HEK293T (cell line): ENCODE data around the gene FBXO31.

Source experiments
- CTCF ChIA-PET: fragments of 350-600 bp; formaldehyde crosslinking; extraction: SDS; loops from one replicate; lab custom pipeline; 2021; ENCODE audit warnings: antibody characterized with exemption, inconsistent platforms; lab: Yijun Ruan, JAX
- POLR2A ChIA-PET: fragments of 350-600 bp; formaldehyde crosslinking; extraction: SDS; loops from one replicate; lab custom pipeline; 2020; ENCODE audit warnings: antibody characterized with exemption, inconsistent platforms; lab: Yijun Ruan, JAX
- DNase-seq: peaks from one replicate; pipeline ENCODE4 v3.0.0; 2012; ENCODE audit warnings: mixed read lengths; ENCODE audit errors: extremely low spot score
- ARNT ChIP-seq: fragments of 450-650 bp; IDR thresholded peaks from 2 replicates; pipeline ENCODE4 v1.6.1; 2017; ENCODE audit warnings: mild to moderate bottlenecking
- BHLHE40 ChIP-seq: fragments of 450-650 bp; IDR thresholded peaks from 2 replicates; pipeline ENCODE4 v1.6.1; 2016; ENCODE audit warnings: mild to moderate bottlenecking, moderate library complexity, borderline replicate concordance
- CTBP1 ChIP-seq: fragments of 450-650 bp; IDR thresholded peaks from 2 replicates; pipeline ENCODE4 v1.6.1; 2016; ENCODE audit warnings: borderline replicate concordance
- ELF4 ChIP-seq: fragments of 450-650 bp; IDR thresholded peaks from 2 replicates; pipeline ENCODE4 v1.6.1; 2017; ENCODE audit warnings: antibody characterized with exemption
- FOXA1 ChIP-seq: fragments of 450-650 bp; IDR thresholded peaks from 2 replicates; pipeline ENCODE4 v1.6.1; 2016; ENCODE audit warnings: mild to moderate bottlenecking
- FOXK2 ChIP-seq: fragments of 450-650 bp; IDR thresholded peaks from 2 replicates; pipeline ENCODE4 v1.6.1; 2016; ENCODE audit warnings: mild to moderate bottlenecking
- FOXM1 ChIP-seq: fragments of 450-650 bp; IDR thresholded peaks from 2 replicates; pipeline ENCODE4 v1.6.1; 2017; ENCODE audit warnings: mild to moderate bottlenecking, borderline replicate concordance
- HDGF ChIP-seq: fragments of 450-650 bp; IDR thresholded peaks from 2 replicates; pipeline ENCODE4 v1.6.1; 2017; ENCODE audit warnings: antibody characterized with exemption, borderline replicate concordance
- L3MBTL2 ChIP-seq: fragments of 450-650 bp; conservative IDR thresholded peaks from 2 replicates; pipeline ENCODE4 v1.6.1; 2016; ENCODE audit warnings: mild to moderate bottlenecking
- LEF1 ChIP-seq: fragments of 450-650 bp; IDR thresholded peaks from 2 replicates; pipeline ENCODE4 v1.6.1; 2017; ENCODE audit warnings: mild to moderate bottlenecking, borderline replicate concordance
- NFRKB ChIP-seq: fragments of 450-650 bp; IDR thresholded peaks from 2 replicates; pipeline ENCODE4 v1.6.1; 2016; ENCODE audit warnings: mild to moderate bottlenecking, moderate library complexity
- SP1 ChIP-seq: fragments of 450-650 bp; IDR thresholded peaks from 2 replicates; pipeline ENCODE4 v1.6.1; 2017
- SUZ12 ChIP-seq: fragments of 450-650 bp; IDR thresholded peaks from 2 replicates; pipeline ENCODE4 v1.6.1; 2016; ENCODE audit warnings: mild to moderate bottlenecking
- TARDBP ChIP-seq: fragments of 450-650 bp; IDR thresholded peaks from 2 replicates; pipeline ENCODE4 v1.6.1; 2016
- ZNF384 ChIP-seq: fragments of 450-650 bp; IDR thresholded peaks from 2 replicates; pipeline ENCODE4 v1.6.1; 2016
- TF ChIP-seq, protein P1 (sequence below): fragments of 450-650 bp; IDR thresholded peaks from 2 replicates; pipeline ENCODE4 v1.6.1; 2016

FBXO31 gene

DNA sequence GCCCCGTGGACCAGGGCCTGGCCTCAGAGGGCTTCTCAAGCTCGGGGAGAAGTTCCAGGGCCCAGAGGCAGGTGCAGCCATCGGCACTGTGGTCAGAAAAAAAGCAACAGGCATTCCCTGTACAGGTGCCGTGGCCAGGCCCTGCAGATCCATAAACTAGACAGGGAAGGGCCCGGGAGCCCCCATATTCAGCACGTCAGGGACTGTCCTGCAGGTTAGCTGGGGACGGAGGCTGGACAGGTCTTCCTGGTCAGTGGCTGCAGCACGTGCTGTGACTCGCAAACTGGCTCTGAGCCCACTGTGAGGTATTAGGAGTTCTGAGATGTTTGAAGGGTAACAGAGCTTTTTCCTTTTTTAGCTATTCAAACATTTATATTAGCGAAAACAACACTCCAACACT, 51.4 kb downstream of the FBXO31 start:
- DNase-seq = no peak
- ChIA-PET POLR2A (interaction anchor here (1.4 to 1.8 kb wide), 2 partner anchors 14 to 51 kb away, joined by 4 to 12 read pairs; partner anchors contain the start of genes C16orf95 and FBXO31), CTCF (interaction anchor here (0.6 kb wide), 1 partner anchor 17 kb away, joined by 3 read pairs; no protein-coding TSS in a partner anchor)
- TF ChIP-seq FOXK2 = no peak
- TF ChIP-seq CTBP1 = no peak
- no peak for TF ChIP-seq L3MBTL2
- no peak for TF ChIP-seq BHLHE40
- no peak for TF ChIP-seq ELF4
- TF ChIP-seq HDGF = no peak

DNA sequence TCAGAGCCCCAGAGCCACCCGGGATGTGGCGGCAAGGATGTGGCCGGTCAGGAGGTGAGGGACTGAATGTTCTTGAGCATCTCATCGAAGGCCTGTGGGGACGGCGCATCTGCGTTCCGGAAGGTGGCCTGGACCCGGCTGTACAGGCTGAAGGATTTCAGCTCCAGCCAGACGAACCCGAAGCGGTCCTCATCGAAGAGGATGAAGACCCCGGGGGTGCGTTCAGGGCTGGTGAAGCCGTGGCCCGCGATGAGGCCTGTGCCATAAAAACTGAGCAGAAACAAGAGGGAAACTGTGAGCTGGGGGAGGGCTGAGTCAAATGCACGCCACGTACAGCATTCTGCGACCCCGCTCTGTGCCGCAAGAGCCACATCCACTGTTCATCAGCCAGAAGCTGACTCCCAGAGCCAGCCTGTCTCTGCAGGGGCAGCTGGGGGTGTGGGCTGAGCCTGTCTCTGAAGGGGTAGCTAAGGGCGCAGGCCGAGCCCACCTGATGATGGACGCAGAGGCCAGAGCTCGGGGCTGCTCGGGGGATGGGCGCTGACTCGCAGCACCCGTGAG, 52.3 kb downstream of the FBXO31 start:
- no peak for DNase-seq
- TF ChIP-seq SUZ12 (no peak), L3MBTL2 (no peak), BHLHE40 (no peak), FOXM1 (no peak), SP1 (no peak), CTBP1 (no peak), ZNF384 (no peak), ARNT (no peak), HDGF (no peak), ELF4 (no peak), TARDBP (no peak), LEF1 (no peak), FOXK2 (no peak), FOXA1 (no peak), NFRKB (no peak)
- TF ChIP-seq, protein P1, sequence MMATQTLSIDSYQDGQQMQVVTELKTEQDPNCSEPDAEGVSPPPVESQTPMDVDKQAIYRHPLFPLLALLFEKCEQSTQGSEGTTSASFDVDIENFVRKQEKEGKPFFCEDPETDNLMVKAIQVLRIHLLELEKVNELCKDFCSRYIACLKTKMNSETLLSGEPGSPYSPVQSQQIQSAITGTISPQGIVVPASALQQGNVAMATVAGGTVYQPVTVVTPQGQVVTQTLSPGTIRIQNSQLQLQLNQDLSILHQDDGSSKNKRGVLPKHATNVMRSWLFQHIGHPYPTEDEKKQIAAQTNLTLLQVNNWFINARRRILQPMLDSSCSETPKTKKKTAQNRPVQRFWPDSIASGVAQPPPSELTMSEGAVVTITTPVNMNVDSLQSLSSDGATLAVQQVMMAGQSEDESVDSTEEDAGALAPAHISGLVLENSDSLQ = no peak
- ChIA-PET POLR2A (interaction anchor here (1.4 kb wide), 1 partner anchor 52 kb away, joined by 4 read pairs; the partner anchor contains the start of gene FBXO31), CTCF (interaction anchor here (0.6 kb wide), 3 partner anchors 16 to 51 kb away, joined by 3 read pairs; no protein-coding TSS in a partner anchor)

DNA sequence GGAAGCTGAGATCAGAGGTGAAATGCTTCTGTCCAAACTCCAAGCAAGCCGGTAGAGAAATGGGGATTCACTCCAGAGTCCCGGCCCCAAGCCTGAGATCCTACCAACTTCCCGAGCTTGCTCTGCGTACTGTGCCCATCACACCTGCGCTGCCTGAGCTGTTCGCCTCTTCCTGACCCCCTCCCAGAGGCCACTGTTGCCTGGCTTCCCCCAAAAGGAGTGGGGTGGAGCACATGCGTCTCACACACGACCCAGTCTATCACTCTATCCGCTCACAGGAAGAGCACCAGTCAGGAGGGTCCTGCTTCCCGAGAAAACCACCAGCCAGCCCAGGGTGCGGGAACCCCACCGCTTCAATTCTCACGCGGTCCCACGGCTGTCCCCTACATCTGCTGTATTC, 52.9 kb downstream of the FBXO31 start:
- no peak for DNase-seq
- ChIA-PET POLR2A (no interaction called here), CTCF (interaction anchor here (0.6 kb wide), 1 partner anchor 29 kb away, joined by 3 read pairs; no protein-coding TSS in a partner anchor)
- TF ChIP-seq TARDBP = no peak
- no peak for TF ChIP-seq HDGF
- TF ChIP-seq SUZ12 = no peak
- TF ChIP-seq BHLHE40 = no peak
- TF ChIP-seq LEF1 = no peak
- TF ChIP-seq, protein P1 = no peak
- TF ChIP-seq ELF4 = no peak
- no peak for TF ChIP-seq NFRKB
- no peak for TF ChIP-seq FOXK2
- no peak for TF ChIP-seq SP1
- no peak for TF ChIP-seq L3MBTL2
- TF ChIP-seq FOXA1 = no peak
- TF ChIP-seq CTBP1 = no peak
- no peak for TF ChIP-seq FOXM1
- TF ChIP-seq ZNF384 = no peak
- TF ChIP-seq ARNT = no peak

DNA sequence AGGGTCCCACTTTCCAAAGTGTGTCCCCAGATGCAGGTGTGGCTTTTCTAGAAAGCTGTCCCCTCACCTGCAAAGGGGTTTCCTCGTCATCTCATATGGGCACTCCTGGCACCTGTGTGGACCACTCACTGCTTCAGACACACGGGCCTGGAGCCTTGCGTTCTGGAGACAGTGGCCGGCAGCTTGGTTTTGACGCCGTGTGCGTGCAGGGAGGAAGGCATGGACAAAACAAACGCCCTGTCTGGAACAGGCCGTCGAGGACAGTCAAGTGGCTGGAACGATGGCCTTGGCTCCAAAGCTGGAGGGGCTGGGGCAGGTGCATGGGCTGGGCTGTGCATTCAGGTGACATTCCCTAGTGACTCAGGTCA, 53.3 kb downstream of the FBXO31 start:
- CTCF ChIA-PET = no interaction called here

DNA sequence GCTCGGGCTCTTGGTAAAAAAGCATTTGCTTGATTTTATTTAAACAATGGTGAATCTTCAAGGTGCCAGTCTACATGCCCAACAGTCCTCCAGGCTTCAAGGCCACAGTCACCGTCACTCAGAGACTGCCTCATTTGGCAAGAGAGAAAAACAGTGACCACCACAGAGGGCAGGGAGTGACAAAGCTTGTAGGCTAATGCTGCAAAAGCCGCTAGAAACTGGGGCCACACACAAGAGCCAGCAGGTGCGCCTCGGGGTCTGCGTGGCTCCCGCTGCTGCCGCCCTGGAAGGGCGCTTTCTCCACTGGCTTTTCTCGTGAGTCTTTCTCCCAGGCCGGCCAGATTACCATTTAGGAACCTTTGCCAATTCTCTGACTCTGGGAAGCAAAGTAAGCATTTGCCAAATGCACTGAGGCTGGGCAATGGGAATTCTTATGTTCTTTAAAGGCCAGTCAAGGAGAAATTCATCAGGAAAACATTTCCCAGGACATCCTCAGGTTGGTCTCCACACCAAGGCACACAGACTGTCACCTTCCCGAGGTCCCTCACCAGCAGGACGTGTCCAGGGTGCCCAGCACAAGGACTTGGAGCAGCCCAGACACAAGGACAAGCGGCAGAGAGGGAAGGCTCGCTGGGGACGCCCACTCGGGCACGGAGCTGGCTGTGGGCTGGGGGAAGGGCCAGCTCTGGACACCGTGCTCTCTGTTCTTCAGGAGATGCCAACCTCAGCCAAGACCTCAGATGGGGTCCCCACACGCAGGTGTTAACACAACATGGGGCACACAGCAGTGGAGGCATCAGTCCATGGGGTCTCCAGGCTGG, 53.9 kb downstream of the FBXO31 start:
- POLR2A ChIA-PET = no interaction called here
- TF ChIP-seq L3MBTL2 (no peak), HDGF (no peak), BHLHE40 (no peak)
- CTCF ChIA-PET = no interaction called here
- DNase-seq = no peak

More for the DNA sequence above, 53.3 kb downstream of the FBXO31 start:
- DNase-seq = no peak
- TF ChIP-seq ARNT (no peak), ZNF384 (no peak), FOXA1 (no peak), FOXM1 (no peak), SP1 (no peak), ELF4 (no peak), HDGF (no peak), CTBP1 (no peak), SUZ12 (no peak), LEF1 (no peak), BHLHE40 (no peak), TARDBP (no peak), L3MBTL2 (no peak), NFRKB (no peak), FOXK2 (no peak)
- TF ChIP-seq, protein P1 = no peak
- POLR2A ChIA-PET = no interaction called here

DNA sequence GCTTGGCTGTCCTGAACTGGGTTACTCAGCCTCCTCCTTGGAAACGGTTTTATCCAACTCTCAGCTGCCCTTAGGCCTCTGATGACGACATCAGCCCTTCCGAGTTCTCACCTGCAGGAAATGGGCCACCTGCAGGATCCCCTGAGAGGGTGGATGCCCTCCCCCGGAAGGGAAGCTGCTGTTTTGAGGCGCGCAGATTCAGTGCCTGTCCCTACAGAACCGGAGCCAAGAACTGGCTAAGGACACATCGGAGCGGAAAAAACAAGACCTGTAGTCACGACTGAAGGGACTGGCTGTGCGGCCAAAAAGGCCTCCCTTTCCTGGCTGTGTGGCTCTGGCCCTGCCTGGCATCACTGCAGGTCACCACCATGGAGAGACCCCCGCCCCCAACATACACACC, 54.7 kb downstream of the FBXO31 start:
- TF ChIP-seq, protein P1 = no peak
- TF ChIP-seq FOXM1 (no peak), ARNT (no peak), SP1 (no peak), L3MBTL2 (no peak), FOXK2 (no peak), NFRKB (no peak), LEF1 (no peak), ZNF384 (no peak), ELF4 (no peak), FOXA1 (no peak), BHLHE40 (no peak), TARDBP (no peak), SUZ12 (no peak), CTBP1 (no peak), HDGF (no peak)
- ChIA-PET CTCF (interaction anchor here (0.5 kb wide), 1 partner anchor 65 kb away, joined by 5 read pairs; no protein-coding TSS in a partner anchor), POLR2A (no interaction called here)
- no peak for DNase-seq
